Activated CD8-positive, alpha-beta T cell treated with anti-CD3 and anti-CD28 coated beads, Interleukin-2, amount 10 ng/mL, durations not matched to agents 7 days and 5 days (primary cell): ENCODE data around the gene SLC43A1. TPM values are rescaled to one million over a fixed set of nuclear protein-coding genes. Genes with fewer than 3 reads are reported as not detected.
"Not testable (repeated sequence)": the region's sequence is repeated elsewhere in the genome, so short reads cannot be mapped to it uniquely, and the experiment has no call there.

Source experiments
- ATAC-seq: fragments of 150-1000 bp; cut with Tn5 transposase; one replicate; pipeline ENCODE4 v1.10.0; 2021; ENCODE audit warnings: moderate library complexity
- CTCF ChIA-PET: fragments of 350-600 bp; sonication (Branson Sonifier 250); formaldehyde crosslinking; loops from one replicate; lab custom pipeline; 2021; ENCODE audit warnings: antibody characterized with exemption; lab: Charles Lee
- POLR2A ChIA-PET: fragments of 350-600 bp; sonication (Branson Sonifier 250); formaldehyde crosslinking; loops from one replicate; lab custom pipeline; 2021; ENCODE audit warnings: antibody characterized with exemption; lab: Charles Lee
- DNase-seq: peaks from one replicate; pipeline ENCODE4 v3.0.0-alpha.2; 2020
- H3K27ac Mint-ChIP-seq: one replicate; pipeline ENCODE4 v1.8.0; 2021; ENCODE audit warnings: mild to moderate bottlenecking, mixed read lengths
- H3K27me3 Mint-ChIP-seq: one replicate; pipeline ENCODE4 v1.8.0; 2021; ENCODE audit warnings: low read depth, mixed read lengths
- H3K36me3 Mint-ChIP-seq: one replicate; pipeline ENCODE4 v1.8.0; 2021; ENCODE audit warnings: low read depth, mixed read lengths
- H3K4me1 Mint-ChIP-seq: one replicate; pipeline ENCODE4 v1.8.0; 2021; ENCODE audit warnings: low read depth, mixed read lengths
- H3K4me3 Mint-ChIP-seq: one replicate; pipeline ENCODE4 v1.8.0; 2021; ENCODE audit warnings: mild to moderate bottlenecking, mixed read lengths
- H3K9me3 Mint-ChIP-seq: one replicate; pipeline ENCODE4 v1.8.0; 2022; ENCODE audit warnings: mixed read lengths; ENCODE audit not compliant: insufficient read depth
- total RNA-seq, 2 experiments: library from RNA; stranded (reverse); gene quantifications; one replicate each; pipeline ENCODE4 v1.2.3, GENCODE V29; 2021

SLC43A1 gene
- total RNA-seq, 2 experiments from 2014 or later: 26.4 to 28.4 TPM

DNA sequence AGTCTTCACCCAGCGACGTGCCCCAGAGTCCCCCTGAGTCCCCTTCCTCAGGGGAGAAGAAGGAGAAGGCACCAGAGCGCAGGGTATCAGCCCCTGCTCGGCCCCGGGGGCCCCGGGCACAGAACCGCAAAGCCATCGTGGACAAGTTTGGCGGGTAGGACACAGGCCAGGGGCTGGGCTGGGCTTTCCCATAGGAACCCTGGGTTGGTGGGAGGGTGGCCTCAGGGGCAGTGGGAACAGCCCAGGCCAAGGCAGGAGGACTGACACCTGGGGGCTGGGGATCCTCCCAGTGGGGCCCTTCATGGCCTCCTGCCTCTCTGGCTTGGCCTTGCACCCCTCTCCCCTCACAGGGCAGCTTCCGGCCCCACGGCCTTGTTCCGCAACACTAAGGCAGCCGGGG lies 30.4 kb upstream of the SLC43A1 start:
- Mint-ChIP-seq H3K36me3 (peaks cover 44% of the 10 kb centered on the region), H3K4me3 (no peak overlapping the region), H3K27me3 (no peaks in the 10 kb centered on the region), H3K4me1 (peaks cover 14% of the 10 kb centered on the region), H3K9me3 (no peaks in the 10 kb centered on the region), H3K27ac (no peak overlapping the region)
- ChIA-PET POLR2A (no interaction called here), CTCF (interaction anchor here (1.2 kb wide), 1 partner anchor 54 kb away, joined by 4 read pairs; no protein-coding TSS in a partner anchor)
- ATAC-seq (no peak), DNase-seq (no peak)

DNA sequence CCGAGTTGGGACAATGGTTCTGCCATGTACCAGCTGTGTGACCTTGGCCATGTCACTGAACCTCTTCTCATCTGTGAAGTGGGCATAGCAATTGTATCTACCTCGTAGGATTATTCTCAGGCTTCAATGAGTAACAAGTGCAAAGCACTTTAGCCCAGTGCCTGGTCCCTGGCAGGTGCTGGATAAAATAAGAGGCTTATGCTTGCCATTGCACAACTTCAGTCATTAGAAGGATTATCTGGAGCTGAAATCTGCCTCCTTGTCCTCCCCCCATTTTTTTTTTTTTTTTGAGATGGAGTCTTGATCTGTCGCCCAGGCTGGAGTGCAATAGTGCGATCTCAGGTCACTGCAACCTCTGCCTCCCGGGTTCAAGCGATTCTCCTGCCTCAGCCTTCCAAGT lies 29.1 kb upstream of the SLC43A1 start:
- DNase-seq: no peak
- POLR2A ChIA-PET: interaction anchor here (0.5 to 1.0 kb wide), 2 partner anchors 13 to 126 kb away, joined by 4 read pairs; no protein-coding TSS in a partner anchor
- CTCF ChIA-PET: interaction anchor here (1.2 to 1.9 kb wide), 3 partner anchors 51 to 95 kb away, joined by 3 to 5 read pairs (median 4); no protein-coding TSS in a partner anchor
- Mint-ChIP-seq H3K4me3 (no peak overlapping the region), H3K27ac (no peak overlapping the region), H3K4me1 (peaks cover 10% of the 10 kb centered on the region), H3K27me3 (no peaks in the 10 kb centered on the region), H3K9me3 (no peaks in the 10 kb centered on the region), H3K36me3 (peaks cover 34% of the 10 kb centered on the region)
- no peak for ATAC-seq

DNA sequence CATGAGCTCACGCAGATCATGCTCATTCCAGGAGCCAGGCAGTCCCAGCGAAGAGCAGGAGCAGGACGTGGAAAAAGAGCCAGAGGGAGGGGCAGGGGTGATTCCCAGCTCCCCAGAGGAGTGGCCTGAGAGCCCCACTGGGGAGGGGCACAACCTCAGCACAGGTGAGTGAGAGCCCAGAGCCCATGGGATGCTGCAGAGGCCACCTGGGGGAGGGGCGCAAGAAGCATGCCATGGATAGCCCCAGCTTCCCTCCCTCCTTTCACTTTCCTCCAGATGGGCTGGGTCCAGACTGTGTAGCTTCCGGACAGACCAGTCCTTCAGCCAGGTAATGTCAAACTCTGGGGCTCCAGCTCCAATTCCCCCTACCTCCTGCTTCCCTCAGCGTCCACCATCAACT lies 28.1 kb upstream of the SLC43A1 start:
- Mint-ChIP-seq H3K27ac (no peak overlapping the region), H3K36me3 (peaks cover 31% of the 10 kb centered on the region)
- POLR2A ChIA-PET: interaction anchor here (0.6 kb wide), 1 partner anchor 218 kb away, joined by 5 read pairs; no protein-coding TSS in a partner anchor

DNA sequence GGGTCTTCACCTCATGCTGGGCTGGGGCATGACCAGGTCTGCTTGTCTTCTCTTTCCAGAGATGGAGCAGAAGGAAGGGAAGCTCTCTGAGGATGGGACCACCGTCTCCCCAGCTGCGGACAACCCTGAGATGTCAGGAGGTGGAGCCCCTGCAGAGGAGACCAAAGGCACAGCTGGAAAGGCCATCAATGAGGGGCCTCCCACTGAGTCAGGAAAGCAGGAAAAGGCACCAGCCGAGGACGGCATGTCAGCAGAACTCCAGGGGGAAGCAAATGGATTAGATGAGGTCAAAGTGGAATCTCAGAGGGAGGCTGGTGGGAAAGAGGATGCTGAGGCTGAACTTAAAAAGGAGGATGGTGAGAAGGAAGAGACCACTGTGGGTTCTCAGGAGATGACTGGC lies 27.1 kb upstream of the SLC43A1 start:
- H3K27me3 Mint-ChIP-seq: no peaks in the 10 kb centered on the region
- H3K36me3 Mint-ChIP-seq: peaks cover 24% of the 10 kb centered on the region
- no peaks in the 10 kb centered on the region for H3K9me3 Mint-ChIP-seq
- DNase-seq (no peak), ATAC-seq (no peak)
- ChIA-PET CTCF (no interaction called here), POLR2A (no interaction called here)
- peak overlapping the region; percentile 27 for H3K27ac Mint-ChIP-seq
- H3K4me1 Mint-ChIP-seq: peaks cover 2% of the 10 kb centered on the region
- no peak overlapping the region for H3K4me3 Mint-ChIP-seq

More for the DNA sequence above, 28.1 kb upstream of the SLC43A1 start:
- Mint-ChIP-seq H3K4me3 (no peak overlapping the region), H3K4me1 (peaks cover 9% of the 10 kb centered on the region), H3K9me3 (no peaks in the 10 kb centered on the region), H3K27me3 (no peaks in the 10 kb centered on the region)
- CTCF ChIA-PET: interaction anchor here (1.3 to 1.9 kb wide), 2 partner anchors 50 to 96 kb away, joined by 3 to 5 read pairs; no protein-coding TSS in a partner anchor
- ATAC-seq: no peak
- DNase-seq: no peak

DNA sequence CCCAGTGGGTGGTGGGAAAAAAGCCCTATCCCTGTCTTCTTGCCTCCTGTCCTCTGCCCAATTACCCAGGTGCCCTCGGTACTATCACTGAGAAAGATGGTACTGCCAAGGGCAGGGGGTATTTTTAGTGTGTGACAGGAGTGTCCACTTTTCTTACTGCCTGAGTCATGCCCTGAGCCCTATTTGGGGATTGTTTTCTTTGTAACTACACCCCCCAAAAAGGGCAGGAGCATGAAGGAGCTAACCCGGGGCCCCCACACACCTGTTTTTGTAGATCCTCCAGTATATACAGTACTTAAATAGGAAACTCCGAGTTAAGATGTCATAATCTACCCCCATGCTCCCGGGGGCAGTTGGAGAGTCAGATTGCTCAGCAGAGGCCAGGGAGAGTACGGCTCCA lies 25.7 kb upstream of the SLC43A1 start:
- no peaks in the 10 kb centered on the region for H3K4me1 Mint-ChIP-seq
- no peak overlapping the region for H3K4me3 Mint-ChIP-seq
- CTCF ChIA-PET: no interaction called here
- POLR2A ChIA-PET: no interaction called here
- ATAC-seq: no peak
- H3K27ac Mint-ChIP-seq: no peak overlapping the region
- no peak for DNase-seq
- peaks cover 18% of the 10 kb centered on the region for H3K36me3 Mint-ChIP-seq
- no peaks in the 10 kb centered on the region for H3K27me3 Mint-ChIP-seq
- H3K9me3 Mint-ChIP-seq: no peaks in the 10 kb centered on the region

DNA sequence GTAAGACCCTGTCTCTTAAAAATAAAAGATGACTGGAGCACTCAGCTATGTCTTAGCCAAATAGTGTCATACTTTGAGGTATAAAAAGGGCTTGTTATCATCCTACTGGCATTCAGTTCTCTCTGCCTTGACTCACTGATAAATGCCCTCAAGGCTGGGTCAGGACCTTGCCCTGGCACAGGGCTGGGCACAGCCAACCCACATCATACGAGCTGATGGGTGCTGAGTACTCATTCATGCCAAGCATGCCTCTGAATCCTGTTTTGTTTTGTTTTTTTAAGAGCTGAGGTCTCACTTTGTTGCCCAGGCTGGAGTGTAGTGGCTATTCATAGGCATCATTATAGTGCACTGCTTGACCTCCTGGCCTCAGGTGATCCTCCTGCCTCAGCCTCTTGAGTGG lies 23.8 kb upstream of the SLC43A1 start:
- Mint-ChIP-seq H3K36me3 (peaks cover 17% of the 10 kb centered on the region), H3K27ac (no peak overlapping the region), H3K27me3 (no peaks in the 10 kb centered on the region), H3K4me1 (no peaks in the 10 kb centered on the region), H3K9me3 (no peaks in the 10 kb centered on the region), H3K4me3 (no peak overlapping the region)
- ChIA-PET CTCF (interaction anchor here (1.0 to 1.3 kb wide), 2 partner anchors 12 to 46 kb away, joined by 4 to 5 read pairs; no protein-coding TSS in a partner anchor), POLR2A (no interaction called here)
- ATAC-seq (no peak), DNase-seq (no peak)

DNA sequence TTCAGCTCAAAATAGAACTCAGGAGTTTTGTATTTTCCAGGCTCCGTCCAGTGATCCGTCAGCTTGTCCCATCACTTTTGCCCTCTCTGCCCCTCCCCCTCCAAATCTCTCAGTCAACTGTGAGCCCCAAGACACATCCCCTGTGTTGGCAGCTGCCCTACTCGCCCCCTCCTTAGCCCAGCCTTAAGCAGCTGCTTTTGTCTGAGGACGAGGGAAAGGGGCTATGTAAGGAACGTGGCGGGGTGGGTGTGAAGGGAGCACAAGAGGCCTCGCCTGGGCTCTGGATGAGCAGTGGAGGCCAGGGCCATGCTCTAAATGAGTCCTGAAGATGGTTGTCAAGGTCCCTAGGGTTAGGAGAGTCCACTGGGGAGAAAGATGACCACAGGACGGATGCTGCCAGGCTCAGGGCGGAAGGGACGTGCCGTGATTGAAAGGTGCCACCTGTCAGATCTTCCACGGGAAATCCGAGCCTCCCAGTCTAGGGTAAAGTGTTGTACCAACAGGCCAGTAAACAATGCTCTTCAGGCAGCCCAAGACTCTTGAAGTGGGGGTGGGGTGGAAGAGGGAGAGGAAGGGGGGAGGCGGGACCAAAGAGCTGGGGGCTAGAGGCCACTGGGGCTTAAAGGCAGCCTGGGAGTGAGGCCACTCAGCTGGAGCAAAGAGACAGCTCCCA lies 21.6 kb upstream of the SLC43A1 start, which contains the start of gene SMTNL1:
Gene SMTNL1 (plus strand): TSS at position 649 of the 673 bp plus-strand sequence. CDS start 5,048 bp downstream, outside the sequence.
- Mint-ChIP-seq H3K27ac (peak within 1 kb of the TSS; percentile 59), H3K27me3 (no peaks in the 10 kb centered on the region), H3K4me1 (peaks cover 6% of the 10 kb centered on the region), H3K36me3 (peaks cover 12% of the 10 kb centered on the region), H3K9me3 (no peaks in the 10 kb centered on the region), H3K4me3 (no peak within 1 kb of the TSS)
- ATAC-seq (no peak), DNase-seq (no peak)
- ChIA-PET CTCF (interaction anchor here (0.7 kb wide), 1 partner anchor 78 kb away, joined by 3 read pairs; no protein-coding TSS in a partner anchor), POLR2A (no interaction called here)

DNA sequence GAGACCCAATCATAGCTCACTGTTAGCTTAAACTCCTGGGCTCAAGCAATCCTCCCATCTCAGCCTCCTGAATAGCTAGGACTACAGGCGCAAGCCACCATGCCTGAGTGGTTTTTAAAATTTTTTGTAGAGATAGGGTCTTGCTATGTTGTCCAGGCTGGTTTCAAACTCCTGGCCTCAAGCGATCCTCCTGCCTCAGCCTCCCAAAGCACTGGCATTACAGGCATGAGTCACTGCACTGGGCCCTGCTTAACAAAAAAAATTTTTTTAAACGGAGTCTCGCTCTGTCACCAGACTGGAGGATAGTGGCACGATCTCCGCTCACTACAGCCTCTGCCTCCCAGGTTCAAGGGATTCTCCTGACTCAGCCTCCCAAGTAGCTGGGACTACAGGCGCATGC lies 18.9 kb upstream of the SLC43A1 start:
- CTCF ChIA-PET: interaction anchor here (0.7 to 2.2 kb wide), 4 partner anchors 41 to 110 kb away, joined by 3 to 8 read pairs (median 5); no protein-coding TSS in a partner anchor
- H3K27ac Mint-ChIP-seq, ATAC-seq, H3K9me3 Mint-ChIP-seq, H3K4me3 Mint-ChIP-seq, DNase-seq, H3K27me3 Mint-ChIP-seq, POLR2A ChIA-PET: not testable (repeated sequence)
- Mint-ChIP-seq H3K36me3 (peaks cover 13% of the 10 kb centered on the region), H3K4me1 (peaks cover 24% of the 10 kb centered on the region)

DNA sequence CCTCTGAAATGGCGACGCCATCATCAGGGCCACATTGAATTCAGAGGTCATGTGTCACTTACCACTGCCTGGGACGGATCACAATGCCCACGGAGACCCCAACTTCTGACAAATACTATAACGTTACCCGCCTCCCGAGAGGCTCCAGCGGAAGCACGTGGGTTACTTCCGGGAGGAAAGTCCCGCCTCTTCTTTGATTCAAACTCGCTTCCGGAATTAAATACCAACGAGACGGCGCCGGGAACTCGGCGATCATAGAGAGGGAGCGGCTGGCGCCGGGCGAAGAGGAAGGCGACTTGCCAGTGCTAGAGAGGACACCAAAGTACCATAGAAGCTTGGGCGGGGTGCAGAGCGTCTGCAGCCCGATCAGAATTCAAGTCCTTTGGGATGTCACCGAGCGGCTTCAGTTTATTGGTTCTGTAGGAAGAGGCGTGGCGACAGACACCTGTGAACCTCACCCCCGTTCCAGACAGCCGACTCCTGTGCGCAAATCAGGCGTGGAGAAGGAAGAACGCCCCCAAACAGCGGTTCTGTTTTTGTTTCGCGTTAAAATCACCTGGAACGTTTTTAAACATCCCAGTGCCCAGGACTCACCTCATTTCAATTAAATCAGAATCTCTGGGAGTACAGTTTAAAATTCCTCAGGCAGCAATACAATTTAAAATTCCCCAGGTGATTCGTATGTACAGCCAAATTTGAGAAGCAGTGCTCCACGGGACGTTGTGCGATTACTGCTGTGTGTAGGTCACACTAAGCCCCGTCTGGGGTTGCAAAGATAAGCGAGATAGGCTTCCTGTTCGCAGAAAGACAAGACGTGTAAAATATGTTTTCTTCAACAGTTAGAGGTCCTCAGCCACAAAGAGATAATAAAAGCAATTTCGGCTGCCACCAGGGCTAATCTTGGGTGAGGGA lies 15.3 kb upstream of the SLC43A1 start, which contains the start of gene TIMM10:
Gene TIMM10 (minus strand): TSS at position 159 of the 912 bp plus-strand sequence. CDS start 565 bp downstream, outside the sequence.
- CTCF ChIA-PET: interaction anchor here (1.4 to 10.9 kb wide), 9 partner anchors 35 to 114 kb away, joined by 3 to 484 read pairs (median 7); partner anchors contain the start of gene UBE2L6
- Mint-ChIP-seq H3K4me1 (peaks cover 47% of the 10 kb centered on the region), H3K27me3 (no peaks in the 10 kb centered on the region), H3K9me3 (no peaks in the 10 kb centered on the region), H3K36me3 (peaks cover 29% of the 10 kb centered on the region), H3K4me3 (peak within 1 kb of the TSS; percentile 82), H3K27ac (peak within 1 kb of the TSS; percentile 88)
- peak; percentile 97 for ATAC-seq
- POLR2A ChIA-PET: interaction anchor here (0.5 to 6.7 kb wide), 7 partner anchors 14 to 211 kb away, joined by 3 to 47 read pairs (median 4); partner anchors contain the start of genes SLC43A1 and UBE2L6
- peak; percentile 97 for DNase-seq

DNA sequence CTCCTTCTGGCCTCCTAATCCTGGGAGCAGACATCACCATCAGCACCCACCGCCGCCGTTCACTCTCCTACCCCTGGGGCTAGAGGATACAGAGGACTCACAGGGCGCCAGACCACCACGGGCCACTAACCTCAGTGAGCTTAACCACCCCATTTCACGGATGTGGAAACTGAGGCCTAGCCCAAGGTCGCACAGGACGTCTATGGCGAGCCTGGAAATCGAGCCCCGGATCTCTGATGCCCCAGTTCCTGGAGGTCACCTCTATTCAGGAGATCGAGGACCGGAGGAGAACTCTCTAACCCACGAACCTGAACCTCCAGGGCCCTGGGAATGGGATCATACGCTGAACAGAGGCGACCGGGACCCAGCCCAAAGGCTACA lies 14.7 kb upstream of the SLC43A1 start:
- ATAC-seq (no peak), DNase-seq (no peak)
- CTCF ChIA-PET: interaction anchor here (1.5 to 10.9 kb wide), 8 partner anchors 14 to 114 kb away, joined by 4 to 484 read pairs (median 7); partner anchors contain the start of genes RTN4RL2, SLC43A1 and UBE2L6
- POLR2A ChIA-PET: interaction anchor here (0.8 to 6.7 kb wide), 4 partner anchors 15 to 212 kb away, joined by 3 to 47 read pairs (median 6); partner anchors contain the start of genes SLC43A1, UBE2L6 and ZDHHC5
- peaks cover 32% of the 10 kb centered on the region for H3K36me3 Mint-ChIP-seq
- peak overlapping the region; percentile 88 for H3K27ac Mint-ChIP-seq
- H3K4me3 Mint-ChIP-seq: peak overlapping the region; percentile 82
- H3K9me3 Mint-ChIP-seq: no peaks in the 10 kb centered on the region
- H3K27me3 Mint-ChIP-seq: no peaks in the 10 kb centered on the region
- peaks cover 47% of the 10 kb centered on the region for H3K4me1 Mint-ChIP-seq

DNA sequence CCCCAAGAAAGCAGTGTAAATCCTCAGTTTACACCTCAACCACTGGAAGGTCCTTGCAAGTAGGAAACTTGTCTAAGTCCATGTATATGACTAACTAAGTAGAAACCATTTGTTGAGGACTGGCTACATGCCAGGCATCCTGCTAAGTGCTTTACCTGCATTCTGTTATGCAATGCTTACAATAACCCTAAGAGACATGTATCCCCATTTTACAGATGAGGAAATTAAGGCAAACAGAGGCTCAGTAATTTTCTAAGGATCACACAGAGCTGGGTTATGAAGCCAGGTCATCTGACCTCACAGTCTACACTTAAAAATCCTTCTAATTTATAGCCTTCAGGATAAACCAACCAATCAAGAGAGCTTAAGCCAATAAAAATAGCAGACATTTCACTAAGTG lies 13.5 kb upstream of the SLC43A1 start:
- Mint-ChIP-seq H3K27me3 (no peaks in the 10 kb centered on the region), H3K4me3 (peak overlapping the region; percentile 24), H3K9me3 (no peaks in the 10 kb centered on the region), H3K36me3 (peaks cover 39% of the 10 kb centered on the region), H3K4me1 (peaks cover 47% of the 10 kb centered on the region), H3K27ac (no peak overlapping the region)
- CTCF ChIA-PET: interaction anchor here (1.1 to 10.9 kb wide), 11 partner anchors 13 to 116 kb away, joined by 3 to 484 read pairs (median 6); partner anchors contain the start of genes RTN4RL2, SLC43A1 and UBE2L6
- POLR2A ChIA-PET: interaction anchor here (0.9 to 6.7 kb wide), 5 partner anchors 14 to 139 kb away, joined by 3 to 47 read pairs (median 3); partner anchors contain the start of genes SLC43A1, UBE2L6 and ZDHHC5
- no peak for ATAC-seq
- DNase-seq: no peak
